ENCODE measurements around the gene TM7SF3.
"Not testable (repeated sequence)": the region's sequence is repeated elsewhere in the genome, so short reads cannot be mapped to it uniquely, and the experiment has no call there.

The TM7SF3 gene

GRCh38 chr12:27014085-27014858, at the start of gene TM7SF3:
Gene TM7SF3 (minus strand): TSS chr12:27014384. CDS start chr12:27014168, 216 bp downstream.
- intact Hi-C loops (cut with micrococcal nuclease), result loop anchor here (1.0 to 2.0 kb wide), 3 partner anchors 8 to 231 kb away; partner anchors contain the start of genes FGFR1OP2, MED21 and STK38L
- Mint-ChIP-seq H3K4me3 (peak within 1 kb of the TSS; percentile 93), H3K36me3 (ENCODE audit: low read depth) (peaks cover 16% of the 10 kb centered on the region), H3K27ac (peak within 1 kb of the TSS; percentile 93), H3K9me3 (no peaks in the 10 kb centered on the region), H3K4me1 (ENCODE audit: low read depth) (peaks cover 47% of the 10 kb centered on the region), H3K27me3 (no peaks in the 10 kb centered on the region)

- Mint-ChIP-seq H3K4me1 (ENCODE audit: low read depth) (peaks cover 16% of the 10 kb centered on the region), H3K27me3 (no peaks in the 10 kb centered on the region), H3K4me3 (peak overlapping the region; percentile 27), H3K36me3 (ENCODE audit: low read depth) (peaks cover 11% of the 10 kb centered on the region), H3K9me3 (peaks cover 15% of the 10 kb centered on the region), H3K27ac (peak overlapping the region; percentile 78)
- intact Hi-C loops (cut with micrococcal nuclease), result no loop called here
Measured at GRCh38 chr12:27063250-27063851, 49.2 kb upstream of the TM7SF3 start.

- intact Hi-C loops (cut with micrococcal nuclease), result no loop called here
- Mint-ChIP-seq H3K27ac (no peak overlapping the region), H3K9me3 (peaks cover 15% of the 10 kb centered on the region), H3K27me3 (no peaks in the 10 kb centered on the region), H3K4me3 (no peak overlapping the region), H3K36me3 (ENCODE audit: low read depth) (peaks cover 11% of the 10 kb centered on the region), H3K4me1 (ENCODE audit: low read depth) (peaks cover 16% of the 10 kb centered on the region)
Measured at GRCh38 chr12:27061317-27061716, 47.1 kb upstream of the TM7SF3 start.

- Mint-ChIP-seq H3K27me3 (no peaks in the 10 kb centered on the region), H3K36me3 (ENCODE audit: low read depth) (peaks cover 11% of the 10 kb centered on the region), H3K27ac (no peak overlapping the region), H3K4me3 (no peak overlapping the region), H3K4me1 (ENCODE audit: low read depth) (peaks cover 16% of the 10 kb centered on the region), H3K9me3 (peaks cover 15% of the 10 kb centered on the region)
- intact Hi-C loops (cut with micrococcal nuclease), result no loop called here
Measured at GRCh38 chr12:27060740-27061139, 46.6 kb upstream of the TM7SF3 start.

GRCh38 chr12:27057543-27057942, 43.4 kb upstream of the TM7SF3 start:
- H3K4me1 Mint-ChIP-seq (ENCODE audit: low read depth), result no peaks in the 10 kb centered on the region
- H3K9me3 Mint-ChIP-seq, result no peaks in the 10 kb centered on the region
- H3K27ac Mint-ChIP-seq, result no peak overlapping the region
- intact Hi-C loops (cut with micrococcal nuclease), result no loop called here
- H3K36me3 Mint-ChIP-seq (ENCODE audit: low read depth), result no peaks in the 10 kb centered on the region
- no peaks in the 10 kb centered on the region for H3K27me3 Mint-ChIP-seq
- H3K4me3 Mint-ChIP-seq, result no peak overlapping the region

- Mint-ChIP-seq H3K4me3 (no peak overlapping the region), H3K4me1 (ENCODE audit: low read depth) (no peaks in the 10 kb centered on the region), H3K27ac (no peak overlapping the region), H3K27me3 (no peaks in the 10 kb centered on the region), H3K9me3 (no peaks in the 10 kb centered on the region), H3K36me3 (ENCODE audit: low read depth) (no peaks in the 10 kb centered on the region)
- intact Hi-C loops (cut with micrococcal nuclease), result no loop called here
Measured at GRCh38 chr12:27055966-27056365, 41.8 kb upstream of the TM7SF3 start.

GRCh38 chr12:27052742-27053141, 38.6 kb upstream of the TM7SF3 start:
- H3K9me3 Mint-ChIP-seq, result no peaks in the 10 kb centered on the region
- no peak overlapping the region for H3K4me3 Mint-ChIP-seq
- no peaks in the 10 kb centered on the region for H3K4me1 Mint-ChIP-seq (ENCODE audit: low read depth)
- no peaks in the 10 kb centered on the region for H3K27me3 Mint-ChIP-seq
- intact Hi-C loops (cut with micrococcal nuclease), result no loop called here
- H3K27ac Mint-ChIP-seq, result no peak overlapping the region
- H3K36me3 Mint-ChIP-seq (ENCODE audit: low read depth), result no peaks in the 10 kb centered on the region

GRCh38 chr12:27052176-27052575, 38.0 kb upstream of the TM7SF3 start:
- intact Hi-C loops (cut with micrococcal nuclease), result no loop called here
- Mint-ChIP-seq H3K36me3 (ENCODE audit: low read depth) (no peaks in the 10 kb centered on the region), H3K4me3 (no peak overlapping the region), H3K9me3 (no peaks in the 10 kb centered on the region), H3K4me1 (ENCODE audit: low read depth) (no peaks in the 10 kb centered on the region), H3K27me3 (no peaks in the 10 kb centered on the region), H3K27ac (no peak overlapping the region)

GRCh38 chr12:27048822-27049752, 34.9 kb upstream of the TM7SF3 start:
- no peak overlapping the region for H3K27ac Mint-ChIP-seq
- H3K27me3 Mint-ChIP-seq, result no peaks in the 10 kb centered on the region
- no peaks in the 10 kb centered on the region for H3K36me3 Mint-ChIP-seq (ENCODE audit: low read depth)
- no peak overlapping the region for H3K4me3 Mint-ChIP-seq
- H3K4me1 Mint-ChIP-seq (ENCODE audit: low read depth), result no peaks in the 10 kb centered on the region
- peaks cover 11% of the 10 kb centered on the region for H3K9me3 Mint-ChIP-seq
- intact Hi-C loops (cut with micrococcal nuclease), result no loop called here

- H3K4me1 Mint-ChIP-seq (ENCODE audit: low read depth); H3K4me3 Mint-ChIP-seq; H3K27ac Mint-ChIP-seq; H3K27me3 Mint-ChIP-seq; intact Hi-C loops (cut with micrococcal nuclease); H3K36me3 Mint-ChIP-seq (ENCODE audit: low read depth): not testable (repeated sequence)
- peaks cover 11% of the 10 kb centered on the region for H3K9me3 Mint-ChIP-seq
Measured at GRCh38 chr12:27042018-27042417, 27.8 kb upstream of the TM7SF3 start.

- H3K4me3 Mint-ChIP-seq; H3K27ac Mint-ChIP-seq; H3K27me3 Mint-ChIP-seq; intact Hi-C loops (cut with micrococcal nuclease); H3K36me3 Mint-ChIP-seq (ENCODE audit: low read depth); H3K4me1 Mint-ChIP-seq (ENCODE audit: low read depth): not testable (repeated sequence)
- H3K9me3 Mint-ChIP-seq, result peaks cover 11% of the 10 kb centered on the region
Measured at GRCh38 chr12:27040637-27041036, 26.5 kb upstream of the TM7SF3 start.

- Mint-ChIP-seq H3K36me3 (ENCODE audit: low read depth) (peaks cover 42% of the 10 kb centered on the region), H3K4me3 (no peak overlapping the region)
- intact Hi-C loops (cut with micrococcal nuclease), result no loop called here
Measured at GRCh38 chr12:27034607-27035293, 20.6 kb upstream of the TM7SF3 start.

GRCh38 chr12:27032679-27033078, 18.5 kb upstream of the TM7SF3 start:
- no peaks in the 10 kb centered on the region for H3K27me3 Mint-ChIP-seq
- peaks cover 9% of the 10 kb centered on the region for H3K4me1 Mint-ChIP-seq (ENCODE audit: low read depth)
- H3K27ac Mint-ChIP-seq, result no peak overlapping the region
- H3K4me3 Mint-ChIP-seq, result no peak overlapping the region
- peaks cover 61% of the 10 kb centered on the region for H3K36me3 Mint-ChIP-seq (ENCODE audit: low read depth)
- intact Hi-C loops (cut with micrococcal nuclease), result no loop called here
- no peaks in the 10 kb centered on the region for H3K9me3 Mint-ChIP-seq

More at GRCh38 chr12:27034607-27035293, 20.6 kb upstream of the TM7SF3 start:
- no peak overlapping the region for H3K27ac Mint-ChIP-seq
- H3K9me3 Mint-ChIP-seq, result no peaks in the 10 kb centered on the region
- peaks cover 9% of the 10 kb centered on the region for H3K4me1 Mint-ChIP-seq (ENCODE audit: low read depth)
- H3K27me3 Mint-ChIP-seq, result no peaks in the 10 kb centered on the region

Measured in dendritic cell treated with granulocyte-macrophage colony-stimulating factor and Interleukin-4, amounts not matched to agents 40 ng/mL and 50 ng/mL, for 4 days (primary cell).